GM19023 (cell line): ENCODE measurements around the gene FAM110D.

Experiments used
- ATAC-seq: cut with Tn5 transposase; IDR thresholded peaks from one replicate; pipeline ENCODE4 v1.9.1; 2021; ENCODE audit warnings: mild to moderate bottlenecking, moderate library complexity; ENCODE audit not compliant: unreplicated experiment

The FAM110D gene

DNA sequence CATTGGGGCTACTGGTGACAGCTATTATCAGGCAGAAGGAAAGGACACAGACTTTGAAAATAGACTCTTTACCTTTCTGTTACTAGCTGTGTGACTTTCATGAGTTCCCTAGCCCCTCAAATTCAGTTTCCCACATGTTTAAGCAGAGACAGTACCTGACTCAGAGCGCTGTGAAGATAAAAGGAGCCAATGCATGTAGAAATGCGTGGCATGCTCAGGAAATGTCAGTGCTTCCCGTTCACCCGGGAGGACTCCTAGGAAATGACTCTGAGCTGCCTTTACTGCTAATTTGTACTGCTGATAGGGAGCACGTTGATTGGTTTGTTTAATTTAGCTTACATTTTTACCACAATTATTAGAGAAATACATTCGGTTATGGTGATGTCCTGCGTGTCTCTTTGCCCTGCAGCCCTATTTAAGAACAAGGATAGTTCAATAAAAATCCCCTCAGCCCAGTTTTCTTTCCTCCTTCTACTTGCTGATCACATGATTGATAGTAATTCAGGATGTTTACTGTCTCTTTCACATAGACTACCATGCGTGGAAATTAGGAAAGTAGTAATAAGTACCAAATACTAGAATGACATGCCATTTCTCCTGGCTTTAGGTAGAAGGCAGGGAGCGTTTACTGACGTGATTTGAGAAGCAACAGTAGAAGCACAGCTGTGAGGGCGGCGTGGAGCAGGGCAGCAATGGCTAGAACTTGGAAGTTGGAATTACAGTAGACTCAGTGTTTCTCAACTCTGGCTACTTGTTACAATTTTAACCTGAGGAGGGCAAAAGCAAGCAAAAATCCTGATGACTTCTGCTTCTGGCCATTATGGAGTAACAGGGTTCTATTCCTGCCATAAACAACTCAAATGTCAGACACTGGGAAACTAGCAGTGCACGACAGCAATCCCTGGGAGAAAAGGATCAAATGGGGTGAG, 31.4 kb upstream of the FAM110D start:
- no peak for ATAC-seq

DNA sequence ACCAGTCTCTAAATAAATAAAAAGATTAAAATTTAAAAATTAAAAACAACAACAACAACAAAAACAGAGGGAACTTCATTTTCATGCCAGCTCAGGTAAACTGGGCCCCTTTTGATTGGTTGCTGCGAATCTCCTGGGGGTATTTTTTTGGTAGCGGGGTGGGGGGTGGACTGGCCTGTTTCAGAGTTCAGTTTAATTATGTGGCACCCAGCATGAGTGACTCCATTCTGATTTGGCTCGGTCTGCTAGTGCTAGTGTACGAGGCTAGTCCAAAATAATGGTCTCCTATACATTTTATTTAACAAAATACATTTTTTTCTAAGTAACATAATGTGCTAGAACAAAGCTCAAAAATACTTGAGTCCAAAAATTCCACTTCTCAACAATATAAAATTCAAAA, 29.1 kb upstream of the FAM110D start:
- ATAC-seq, result no peak

DNA sequence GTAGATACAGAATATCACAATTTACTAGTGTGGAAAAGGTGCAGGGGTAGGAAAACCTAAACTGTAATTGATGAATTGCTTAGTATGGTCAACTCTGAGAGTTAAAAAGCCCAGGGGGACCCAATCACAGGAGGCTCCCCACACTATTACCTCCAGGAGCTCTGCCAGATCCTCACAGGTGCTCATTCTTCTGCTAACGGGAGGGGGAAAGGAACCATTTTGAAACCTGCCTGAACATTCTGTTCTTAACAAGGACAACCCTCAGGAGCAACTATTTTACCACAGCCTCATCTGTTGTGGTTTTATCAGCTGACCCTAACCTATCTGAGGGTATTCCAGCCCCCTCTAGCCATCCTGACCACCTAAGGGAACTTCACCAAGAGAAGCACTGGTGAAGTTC, 28.2 kb upstream of the FAM110D start:
- ATAC-seq, result no peak

DNA sequence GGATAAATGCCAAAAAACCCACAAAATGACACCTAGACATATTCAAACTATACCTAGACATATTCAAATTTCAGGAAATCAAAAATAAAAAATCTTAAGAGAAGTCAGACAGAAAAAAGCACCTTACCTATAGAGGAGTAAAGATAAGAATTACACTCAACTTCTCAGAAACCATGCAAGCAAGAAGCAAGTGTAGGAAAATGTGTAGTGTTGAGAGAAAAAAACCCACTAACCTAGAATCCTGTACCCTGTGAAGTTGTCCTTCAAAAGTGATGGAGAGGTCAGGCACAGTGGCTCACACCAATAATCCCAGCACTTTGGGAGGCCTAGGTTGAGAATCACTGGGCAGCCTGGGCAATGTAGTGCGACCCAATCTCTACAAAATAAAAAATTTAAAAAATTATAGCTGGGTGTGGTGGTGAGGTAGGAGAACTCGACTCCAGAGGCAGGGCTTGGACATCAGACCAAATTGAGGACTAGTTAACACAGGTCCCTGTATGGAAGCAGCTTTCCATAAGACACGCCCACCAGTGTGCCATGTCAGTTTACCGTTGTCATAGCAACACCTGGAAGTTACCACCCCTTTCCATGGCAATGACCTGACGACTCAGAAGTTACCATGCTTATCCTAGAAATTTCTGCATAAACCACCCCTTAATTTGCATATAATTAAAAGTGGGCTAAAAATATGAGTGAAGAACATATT, 26.6 kb upstream of the FAM110D start:
- no peak for ATAC-seq

DNA sequence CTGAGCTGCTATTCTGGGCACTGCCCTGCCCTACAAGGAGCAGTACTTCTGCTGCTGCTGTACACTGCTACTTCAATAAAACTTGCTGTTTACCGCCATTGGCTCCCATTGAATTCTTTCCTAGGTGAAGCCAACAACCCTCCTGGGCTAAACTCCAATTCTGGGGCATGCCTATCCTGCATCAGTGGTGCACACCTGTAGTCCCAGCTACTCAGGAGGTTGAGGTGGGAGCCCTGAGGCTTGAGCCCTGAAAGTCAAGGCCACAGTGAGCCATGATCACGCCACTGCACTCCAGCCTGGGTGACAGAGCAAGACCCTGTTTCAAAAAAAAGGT, 26.1 kb upstream of the FAM110D start:
- ATAC-seq, result no peak

DNA sequence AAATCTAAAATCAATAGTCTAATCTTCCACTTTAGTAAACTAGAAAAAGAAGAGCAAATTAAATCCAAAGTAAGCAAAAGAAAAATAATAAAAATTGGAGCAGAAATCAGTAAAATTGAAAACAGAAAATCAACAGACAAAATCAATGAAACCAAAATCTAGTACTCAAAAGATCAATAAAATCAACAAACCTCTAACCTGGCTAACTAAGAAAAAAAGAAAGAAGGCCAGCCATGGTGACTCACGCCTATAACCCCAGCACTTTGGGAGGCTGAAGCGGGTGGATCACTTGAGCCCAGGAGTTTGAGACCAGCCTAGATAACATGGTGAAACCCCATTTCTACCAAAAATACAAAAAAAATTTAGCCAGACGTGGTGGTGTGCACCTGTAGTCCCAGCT, 24.4 kb upstream of the FAM110D start:
- ATAC-seq, result no peak

DNA sequence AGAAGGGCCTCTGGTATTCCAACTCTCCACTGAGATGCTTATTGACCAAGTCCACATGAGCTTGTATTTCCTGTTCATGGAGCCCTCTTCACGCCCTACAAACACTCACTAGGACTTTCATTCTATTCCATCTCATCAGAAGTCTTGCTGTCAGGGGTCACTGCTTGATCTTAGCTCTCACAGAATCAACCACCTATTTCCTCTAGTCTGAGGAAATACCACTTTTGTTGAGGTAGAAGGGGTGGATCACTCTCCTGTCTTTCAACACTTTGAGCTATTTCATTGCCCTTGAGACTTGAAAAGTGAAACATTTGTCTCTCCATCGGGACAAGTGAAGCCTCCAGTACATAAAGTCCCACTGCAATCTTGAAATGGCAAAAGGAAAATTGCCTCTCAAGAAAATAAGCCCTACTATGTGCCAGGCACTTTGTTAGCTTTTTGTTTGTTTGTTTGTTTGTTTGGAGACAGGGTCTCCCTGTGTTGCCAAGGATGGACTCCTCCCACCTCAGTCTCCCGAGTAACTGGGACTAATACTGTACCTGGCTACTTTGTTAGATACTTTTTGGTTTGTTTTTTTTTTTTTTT, 19.8 kb upstream of the FAM110D start:
- ATAC-seq, result no peak

DNA sequence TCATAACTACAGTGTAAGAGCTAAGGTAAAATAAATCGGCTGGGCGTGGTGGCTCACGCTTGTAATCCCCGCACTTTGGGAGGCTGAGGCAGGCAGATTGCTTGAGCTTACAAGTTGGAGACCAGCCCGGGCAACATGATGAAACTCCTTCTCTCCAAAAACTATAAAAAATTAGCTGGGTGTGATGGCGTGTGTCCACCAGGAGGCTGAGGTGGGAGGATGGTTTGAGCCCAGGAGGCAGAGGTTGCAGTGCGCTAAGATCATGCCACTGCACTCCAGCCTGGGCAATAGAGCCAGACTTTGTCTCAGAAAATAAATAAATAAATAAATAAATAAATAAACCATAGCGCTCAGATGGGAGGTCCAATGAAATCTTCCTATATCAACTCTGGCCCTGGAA, 16.7 kb upstream of the FAM110D start:
- no peak for ATAC-seq

DNA sequence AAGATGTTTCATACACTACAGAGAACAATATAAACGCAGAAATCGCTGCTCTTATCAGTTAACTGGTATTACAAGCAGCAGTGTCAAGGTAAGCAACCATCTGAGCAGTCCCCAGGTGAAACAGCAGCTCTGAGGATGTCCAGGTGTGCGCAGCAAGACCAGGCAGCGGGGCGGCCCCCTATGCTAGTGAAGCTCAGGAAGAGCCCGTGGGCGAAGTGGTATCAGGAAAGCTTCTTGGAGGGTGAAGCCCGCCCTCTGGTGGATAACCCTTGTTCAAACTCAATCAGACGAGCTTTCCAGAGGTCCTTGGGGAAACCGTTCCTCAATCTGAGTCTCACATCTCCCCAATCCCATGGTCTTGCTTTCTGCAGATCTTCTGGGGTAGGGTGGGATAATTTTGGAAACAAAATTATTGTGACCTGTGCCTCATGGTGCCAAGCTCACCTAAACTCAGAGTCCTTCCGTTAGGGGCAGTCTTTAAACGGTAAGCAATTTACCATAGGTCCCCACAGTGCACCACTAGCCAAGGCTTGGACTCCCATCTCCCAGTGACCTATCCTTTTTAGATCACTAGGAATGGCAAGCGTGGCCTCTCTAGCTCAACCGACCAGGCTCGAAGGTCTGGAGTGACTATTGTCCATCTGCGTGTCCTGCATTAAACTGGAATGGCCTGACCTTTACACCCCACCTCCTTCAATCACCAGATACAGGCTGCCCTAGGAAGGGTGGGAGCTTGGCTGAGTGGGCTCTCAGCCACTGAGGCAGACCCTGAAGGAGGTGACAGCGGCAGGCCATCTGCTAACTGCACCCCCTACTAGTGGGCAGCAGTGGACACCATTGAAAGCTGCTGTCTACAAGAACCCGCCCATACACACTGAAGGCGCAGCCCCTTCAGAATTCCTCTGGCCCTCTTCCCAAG, 13.6 kb upstream of the FAM110D start:
- ATAC-seq, result no peak

DNA sequence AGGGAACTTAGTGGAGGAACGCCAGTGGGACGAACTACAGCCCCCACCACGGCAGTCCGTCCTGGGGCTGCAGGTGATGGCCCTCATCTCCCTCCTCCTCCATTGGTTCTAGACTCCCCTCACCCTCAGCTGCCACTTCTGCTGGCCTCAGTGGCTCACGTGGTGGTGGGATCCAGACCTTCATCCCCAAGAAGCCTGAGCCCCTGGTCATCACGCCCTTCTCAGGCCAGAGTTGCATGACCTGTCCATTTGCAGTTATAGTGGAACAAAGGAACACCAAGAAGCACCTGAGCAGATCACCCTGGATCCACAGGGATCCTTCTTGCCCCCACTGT, 13.0 kb upstream of the FAM110D start:
- no peak for ATAC-seq

DNA sequence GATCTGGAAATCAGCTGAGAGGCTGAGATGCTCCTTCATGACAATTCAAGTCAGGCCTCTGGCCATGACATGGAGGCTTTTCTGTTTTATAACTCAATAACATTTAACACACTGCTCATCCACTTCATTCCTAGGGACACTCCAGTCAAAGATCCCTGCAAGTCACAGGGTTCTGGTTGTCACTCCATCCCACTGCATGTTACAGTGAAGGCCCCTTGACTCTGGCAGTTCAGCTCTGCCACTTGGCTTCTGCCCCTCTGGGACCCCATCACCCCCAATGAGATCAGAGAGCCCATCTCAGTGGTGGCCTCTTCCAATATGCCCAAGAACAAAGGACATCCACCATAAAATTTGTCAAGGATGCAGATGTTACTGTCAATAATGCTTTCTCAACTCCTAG, 10.0 kb upstream of the FAM110D start:
- no peak for ATAC-seq

DNA sequence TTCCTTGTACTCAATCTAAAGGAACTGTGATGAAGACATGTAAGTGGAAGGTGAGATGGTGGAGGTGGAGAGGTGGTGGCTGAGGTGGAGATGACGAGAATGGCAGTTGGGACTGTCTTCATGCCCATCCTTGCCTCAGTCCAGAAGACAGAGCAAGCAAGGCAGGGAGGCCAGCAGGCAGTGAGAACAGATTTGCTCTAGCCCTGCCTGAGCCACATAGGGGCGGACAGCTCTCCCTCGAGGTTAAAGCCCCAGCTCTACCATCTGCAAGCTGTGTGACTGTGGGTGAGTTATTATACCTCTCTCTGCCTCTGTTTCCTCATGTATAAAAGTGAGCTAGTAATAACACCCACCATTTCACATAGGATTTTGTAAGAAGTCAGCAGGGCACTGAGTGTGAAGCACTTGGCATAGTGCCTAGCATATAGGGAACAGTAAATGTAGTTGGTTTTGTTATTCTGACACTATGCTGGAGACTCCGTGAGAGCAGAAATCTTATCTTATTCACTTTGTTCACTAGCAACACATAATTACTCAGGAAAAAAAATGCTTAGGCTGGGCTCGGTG, 4.8 kb upstream of the FAM110D start:
- ATAC-seq, result no peak

DNA sequence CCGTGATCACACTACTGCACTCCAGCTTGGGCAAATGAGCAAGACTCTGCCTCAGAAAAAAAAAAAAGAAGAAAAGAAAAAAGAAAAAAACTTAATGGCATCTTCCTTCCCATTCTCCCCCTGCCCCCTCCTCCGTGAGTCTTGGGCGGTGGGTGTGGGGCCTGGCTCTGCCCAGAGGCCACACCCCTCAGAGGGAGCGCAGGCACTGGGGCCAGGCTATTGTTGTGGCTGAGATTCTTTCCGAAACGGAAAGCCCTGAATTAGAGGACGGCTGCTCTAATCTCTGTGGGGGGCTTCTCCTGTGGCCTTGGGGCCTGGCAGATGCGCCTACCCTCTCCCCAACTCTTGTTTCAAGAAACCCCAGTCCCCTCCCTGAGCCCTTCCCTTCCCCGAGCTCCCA, 4.1 kb upstream of the FAM110D start:
- no peak for ATAC-seq

DNA sequence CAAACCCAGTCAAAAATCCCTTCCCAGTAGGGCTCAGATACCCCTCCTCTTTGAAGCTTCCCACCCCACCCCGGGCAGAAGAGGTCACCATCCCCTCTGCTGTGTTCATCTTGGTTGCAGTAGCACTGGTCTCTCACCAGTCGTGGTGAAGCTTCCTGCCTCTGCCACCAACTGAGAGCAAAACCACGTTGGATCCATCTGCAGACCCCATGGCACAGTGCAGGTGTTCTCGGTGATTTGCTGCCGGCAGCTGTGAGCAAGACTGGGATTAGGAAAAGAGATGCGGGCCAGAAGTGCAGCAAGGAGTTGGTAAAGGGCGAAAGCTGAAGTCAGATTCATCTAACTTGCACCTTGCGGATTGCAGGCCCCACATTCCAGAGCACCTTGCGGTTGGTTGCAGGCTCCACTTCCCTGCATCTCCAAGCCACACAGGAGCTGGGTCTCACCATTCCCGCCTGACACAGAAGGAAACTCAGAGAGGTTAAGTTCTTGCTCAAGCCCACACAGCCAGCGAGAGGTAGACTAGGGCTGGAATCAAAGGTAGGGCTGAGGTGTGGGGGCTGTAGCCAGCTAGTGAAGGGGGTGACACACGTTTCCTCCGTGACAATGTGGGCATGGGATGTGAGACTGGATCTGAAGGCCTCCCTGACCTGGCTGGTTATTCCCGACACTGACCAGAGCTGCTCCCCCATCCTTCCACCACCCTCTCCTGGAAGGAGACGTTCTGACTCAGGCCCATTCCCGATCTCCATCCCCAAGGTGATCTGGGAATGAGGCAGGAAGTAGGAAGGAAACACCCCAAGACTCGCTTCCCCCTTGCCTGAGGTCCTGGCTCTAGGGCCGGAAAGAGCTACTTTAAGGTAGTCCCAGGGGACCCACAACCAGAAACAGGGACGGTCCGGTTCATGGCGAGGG, 3.3 kb upstream of the FAM110D start:
- no peak for ATAC-seq

DNA sequence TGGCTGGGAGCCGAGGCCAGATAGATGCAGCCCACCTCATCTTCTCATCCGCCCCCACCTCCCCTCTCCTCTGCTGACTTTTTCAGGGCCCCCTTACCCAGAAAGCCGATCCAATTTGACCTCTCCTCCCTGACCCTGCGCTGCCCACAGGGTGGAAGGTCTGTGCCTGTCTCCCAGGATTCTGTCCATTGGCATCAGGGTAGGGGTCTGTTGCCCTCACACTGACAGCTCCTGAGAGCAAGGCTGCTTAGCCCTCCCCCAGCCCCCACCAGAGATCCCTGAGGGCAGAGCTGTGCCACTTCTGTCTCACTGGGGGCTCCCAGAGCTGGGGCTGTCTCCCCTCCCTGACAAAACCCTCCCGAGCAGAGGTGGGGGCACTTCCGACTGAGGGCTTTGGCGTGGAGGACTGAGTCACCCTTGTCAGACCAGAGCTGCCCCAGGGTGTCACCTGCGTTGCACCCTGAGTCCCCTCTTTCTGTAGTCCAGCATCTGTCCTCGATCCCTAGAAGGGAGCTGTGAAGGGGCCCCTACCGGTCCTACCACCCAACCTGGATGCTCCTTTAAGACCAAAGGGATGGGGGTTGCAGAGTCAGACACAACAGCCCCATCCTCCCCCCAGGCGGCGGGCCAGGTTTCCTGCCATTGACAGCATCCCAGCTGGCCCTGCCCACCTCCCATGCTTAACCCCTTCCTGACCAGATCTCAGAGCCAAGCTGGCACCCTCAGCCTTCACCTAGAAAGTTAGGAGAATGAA, 2.4 kb upstream of the FAM110D start:
- no peak for ATAC-seq

DNA sequence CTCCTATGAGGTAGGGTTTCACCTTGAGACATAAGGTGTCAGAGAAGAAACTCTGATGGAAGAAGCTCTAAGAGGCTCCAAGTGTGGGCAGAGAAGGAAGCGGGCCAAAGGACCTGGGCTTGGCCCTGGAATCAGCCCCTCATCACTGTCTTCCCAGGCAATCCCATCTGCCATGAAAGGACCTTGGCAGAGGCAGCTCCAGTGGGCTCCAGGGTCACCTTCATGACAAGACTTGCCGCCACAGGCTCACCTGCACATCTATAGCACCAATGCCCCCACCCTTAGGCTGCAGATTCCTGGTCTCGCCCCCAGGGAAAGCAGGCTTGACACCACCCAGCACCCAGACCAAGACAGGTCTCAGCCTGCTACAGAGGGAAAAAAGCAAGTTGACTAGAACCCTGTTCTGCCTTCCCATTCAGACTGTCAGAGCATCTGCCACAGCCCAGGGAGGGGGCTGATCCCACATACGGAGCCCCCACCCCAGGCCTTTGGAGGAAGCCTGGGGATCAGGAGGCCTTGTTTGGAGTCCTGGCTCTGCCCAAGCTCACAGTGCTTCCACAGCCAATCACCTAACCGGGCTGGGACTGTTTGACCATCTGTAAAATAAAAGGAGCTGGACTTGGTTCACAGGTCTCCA, 490 bp upstream of the FAM110D start:
- ATAC-seq, result no peak

DNA sequence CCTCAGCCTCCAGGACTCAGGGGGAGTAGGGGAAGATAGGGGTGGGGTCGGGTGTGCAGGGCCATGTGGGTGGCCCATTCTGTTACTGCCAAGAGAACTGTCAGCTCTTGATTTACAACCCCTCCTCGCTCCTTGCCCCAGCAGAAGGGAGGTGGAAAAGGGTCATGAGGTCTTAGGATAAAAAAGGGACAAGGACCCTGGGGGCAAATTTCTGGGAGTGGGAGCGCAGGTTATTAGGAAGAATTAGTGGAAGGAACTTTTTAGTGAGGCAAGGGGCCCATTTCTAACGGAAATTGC, 812 bp downstream of the FAM110D start:
- no peak for ATAC-seq

DNA sequence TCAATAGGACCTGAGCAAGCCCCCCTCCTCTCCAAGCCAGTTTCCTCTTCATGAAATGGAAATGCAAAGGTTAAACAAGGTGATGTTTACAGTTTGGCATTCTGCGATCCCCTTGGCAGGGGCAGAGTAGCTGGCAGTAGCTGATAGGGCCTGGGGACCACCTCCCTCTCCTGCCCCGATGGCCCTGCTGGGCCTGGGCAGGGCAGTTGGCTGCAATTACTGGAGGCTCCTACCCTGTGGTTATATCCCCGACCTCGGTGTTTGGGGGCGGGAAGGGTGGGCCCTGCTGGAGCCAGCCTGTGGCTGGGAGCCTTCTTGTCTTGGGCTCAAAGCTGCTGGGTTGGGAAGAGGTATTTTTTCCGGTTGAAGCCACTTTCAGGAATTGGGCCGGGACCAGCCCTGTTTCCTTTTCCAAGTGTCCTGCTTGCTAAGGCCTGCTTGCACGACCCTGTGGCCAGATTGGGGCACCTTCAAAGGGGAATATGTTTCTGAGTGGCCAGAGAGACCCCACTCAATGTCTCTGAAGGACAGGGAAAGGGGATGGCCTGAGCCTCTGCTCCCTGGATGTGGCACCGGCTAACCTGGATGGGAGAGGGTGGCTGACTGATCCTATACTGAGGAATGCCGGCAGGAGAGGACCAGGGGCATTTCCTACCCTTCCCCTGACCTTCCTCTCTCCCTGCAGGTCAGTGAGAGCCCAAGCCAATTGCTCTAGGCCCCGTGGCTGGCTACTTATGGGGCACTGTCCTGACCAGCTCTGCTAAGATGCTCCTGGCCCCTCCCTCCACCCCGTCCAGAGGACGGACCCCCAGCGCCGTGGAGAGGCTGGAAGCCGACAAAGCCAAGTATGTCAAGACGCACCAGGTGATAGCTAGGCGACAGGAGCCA, 1.9 kb downstream of the FAM110D start:
- no peak for ATAC-seq
